Right atrium auricular region (tissue), 2 donors: ENCODE results near the gene TIMP3. TPM values are rescaled to one million over a fixed set of nuclear protein-coding genes. Genes with fewer than 3 reads are reported as not detected.

Source experiments
- DNase-seq: peaks from one replicate; pipeline ENCODE4 v3.0.0-alpha.2; 2019; ENCODE audit warnings: low spot score
- H3K27ac ChIP-seq, 2 donors: fragments of 200-600 bp; sonication (generic); 1 replicate in 1 of 2; 2 replicates in 1 of 2; pipeline ENCODE4 v1.5.1; 2016 to 2019
- H3K27me3 ChIP-seq, 2 donors: fragments of 200-600 bp; sonication (generic); one replicate each; pipeline versions ENCODE4 v1.5.1 to v1.6.0; 2017 to 2019
- H3K36me3 ChIP-seq: fragments of 200-600 bp; sonication (generic); one replicate; pipeline ENCODE4 v1.5.1; 2016
- H3K4me1 ChIP-seq, 2 donors: fragments of 200-600 bp; sonication (generic); one replicate each; pipeline versions ENCODE4 v1.5.1 to v1.6.0; 2017 to 2019
- H3K4me3 ChIP-seq, 2 donors: fragments of 200-600 bp; sonication (generic); 1 replicate in 1 of 2; 2 replicates in 1 of 2; pipeline ENCODE4 v1.5.1; 2017 to 2019; ENCODE audit warnings: mild to moderate bottlenecking in 1 of 2, moderate library complexity in 1 of 2
- H3K9me3 ChIP-seq, 2 donors: fragments of 200-600 bp; sonication (generic); one replicate each; pipeline ENCODE4 v1.5.1; 2019
- CTCF ChIP-seq, 2 donors: fragments of 200-600 bp; sonication (generic); IDR thresholded peaks; one replicate each; pipeline ENCODE4 v1.5.1; 2019; ENCODE audit warnings: antibody characterized with exemption in 2 of 2
- total RNA-seq, 2 donors: library from RNA; depleted of rRNA; stranded (reverse); fragments of >200 nt; gene quantifications; one replicate each; pipeline ENCODE4 v1.1.0, GENCODE V29; 2016

The TIMP3 gene
- total RNA-seq, 2 donors from 2014 or later: 625 to 711 TPM

GRCh38 chr22:32904044-32904443 lies 102.5 kb downstream of the TIMP3 start:
- no peak for TF ChIP-seq CTCF (IDR thresholded peaks at IDR 0.05)
- Histone ChIP-seq H3K4me3 (no peak overlapping the region), H3K27ac (no peak overlapping the region), H3K36me3 (no peaks in the 10 kb centered on the region), H3K27me3 (no peaks in the 10 kb centered on the region), H3K4me1 (peaks cover 0 to 7% of the 10 kb centered on the region in 2 donors), H3K9me3 (no peaks in the 10 kb centered on the region)
- no peak for DNase-seq

DNA sequence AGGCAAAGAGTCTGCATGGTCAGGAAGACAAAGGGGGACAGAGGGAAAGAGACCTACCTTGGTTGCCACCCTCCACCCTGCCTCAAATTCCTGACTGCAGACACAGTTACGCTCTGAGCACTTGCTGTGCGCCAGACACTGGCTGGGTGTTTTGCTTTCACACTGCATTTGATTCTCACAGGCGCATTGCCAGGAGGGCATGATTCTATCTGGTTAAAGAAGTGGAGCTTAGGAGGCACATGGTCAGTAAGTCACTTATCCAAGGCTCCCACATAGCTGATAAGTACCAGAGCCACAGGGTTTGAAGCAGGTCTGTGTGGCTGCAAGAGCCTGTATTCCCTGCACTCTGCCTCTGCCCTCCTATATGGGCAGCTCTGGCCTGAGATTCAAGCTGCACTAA lies 103.9 kb downstream of the TIMP3 start:
- H3K36me3 ChIP-seq: no peaks in the 10 kb centered on the region
- no peak for TF ChIP-seq CTCF (IDR thresholded peaks at IDR 0.05)
- peak overlapping the region; percentile 31 to 48 for H3K27ac ChIP-seq
- H3K27me3 ChIP-seq: no peaks in the 10 kb centered on the region
- peaks cover 0 to 7% of the 10 kb centered on the region in 2 donors for H3K4me1 ChIP-seq
- no peak for DNase-seq
- H3K9me3 ChIP-seq: no peaks in the 10 kb centered on the region
- H3K4me3 ChIP-seq: no peak overlapping the region

DNA sequence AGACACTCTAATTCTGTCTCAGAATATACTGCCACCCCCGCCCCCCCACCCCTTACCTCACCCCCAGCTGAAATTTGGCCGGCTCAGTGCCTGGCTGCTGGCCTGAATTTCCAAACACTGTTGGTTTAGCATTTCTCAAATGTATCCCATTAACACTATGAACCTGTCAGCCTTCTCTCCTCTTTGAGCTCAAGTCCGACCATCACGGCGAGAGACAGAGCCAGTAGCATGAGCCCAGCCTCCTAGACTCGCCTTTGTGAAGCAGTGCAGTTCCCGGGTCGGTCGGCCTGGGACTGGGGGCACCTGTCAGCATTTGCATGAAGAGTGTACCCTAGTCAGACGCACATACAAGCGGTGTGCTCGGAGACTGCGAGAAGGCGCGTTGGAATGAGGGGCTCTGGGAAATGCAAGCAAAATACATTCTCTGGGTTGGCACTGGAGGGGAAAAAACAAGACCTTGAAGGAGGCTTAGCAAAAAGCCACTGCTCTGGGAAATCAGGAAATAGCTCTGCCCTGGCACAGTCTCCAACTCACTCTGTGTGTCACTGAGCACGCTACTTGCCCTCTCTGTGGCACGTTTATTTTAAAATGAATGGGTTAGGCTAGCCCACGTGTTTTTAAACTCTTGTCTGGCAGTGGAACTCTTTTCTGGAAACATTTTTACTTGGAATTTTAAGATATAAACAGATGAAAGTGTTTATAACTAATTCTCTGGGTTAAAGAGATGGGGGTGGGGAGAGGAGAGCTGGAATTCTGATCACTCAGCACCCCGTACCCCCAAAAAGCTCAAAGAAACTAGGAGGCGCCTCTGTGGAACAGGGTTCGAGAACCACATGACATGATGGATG lies 108.3 kb downstream of the TIMP3 start:
- H3K4me3 ChIP-seq: no peak overlapping the region
- no peaks in the 10 kb centered on the region for H3K27me3 ChIP-seq
- H3K4me1 ChIP-seq: peaks cover 0 to 7% of the 10 kb centered on the region in 2 donors
- DNase-seq: no peak
- no peaks in the 10 kb centered on the region for H3K36me3 ChIP-seq
- H3K9me3 ChIP-seq: no peaks in the 10 kb centered on the region
- no peak overlapping the region for H3K27ac ChIP-seq
- no peak for TF ChIP-seq CTCF (IDR thresholded peaks at IDR 0.05)

DNA sequence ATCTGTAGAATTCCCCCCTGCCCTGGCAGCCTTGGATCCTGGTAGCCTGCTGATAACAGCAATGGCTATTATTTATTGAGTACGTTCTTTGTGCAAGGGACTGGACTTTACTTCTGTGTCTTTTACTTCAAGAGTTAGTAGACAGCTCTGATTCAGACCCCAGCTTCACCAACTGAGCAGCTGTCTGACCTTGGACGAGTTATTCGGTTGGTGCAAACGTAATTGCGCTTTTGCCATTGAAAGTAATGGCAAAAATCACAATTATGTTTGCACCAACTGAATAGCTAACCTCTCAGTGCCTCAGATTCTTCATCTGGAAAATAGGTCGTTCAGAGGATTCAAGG lies 108.9 kb downstream of the TIMP3 start:
- Histone ChIP-seq H3K4me1 (peaks cover 0 to 7% of the 10 kb centered on the region in 2 donors), H3K36me3 (no peaks in the 10 kb centered on the region), H3K27ac (no peak overlapping the region), H3K9me3 (peaks cover 0 to under 1% of the 10 kb centered on the region in 2 donors), H3K27me3 (no peaks in the 10 kb centered on the region), H3K4me3 (no peak overlapping the region)
- no peak for TF ChIP-seq CTCF (IDR thresholded peaks at IDR 0.05)
- DNase-seq: no peak

GRCh38 chr22:32911503-32911902 lies 110.0 kb downstream of the TIMP3 start:
- H3K27me3 ChIP-seq: no peaks in the 10 kb centered on the region
- H3K4me1 ChIP-seq: no peaks in the 10 kb centered on the region
- H3K36me3 ChIP-seq: no peaks in the 10 kb centered on the region
- no peak overlapping the region for H3K4me3 ChIP-seq
- peaks cover 0 to 10% of the 10 kb centered on the region in 2 donors for H3K9me3 ChIP-seq
- no peak for DNase-seq
- TF ChIP-seq CTCF (IDR thresholded peaks at IDR 0.05): no peak
- no peak overlapping the region for H3K27ac ChIP-seq
